ENCODE measurements around the gene CCDC85C. TPM values are rescaled to one million over a fixed set of nuclear protein-coding genes. Genes with fewer than 3 reads are reported as not detected.

CCDC85C gene
- total and polyA plus RNA-seq, 2 of the 8 experiments (the other 6 are each of a cell fraction or from before 2014, with no cell fraction given): 16.8 to 35.8 TPM

GRCh38 chr14:99604766-99605298, 825 bp upstream of the CCDC85C start:
- Histone ChIP-seq H2BK120ac (replicated peaks; ENCODE audit: low read depth, low read length) (no peak overlapping the region), H3K56ac (replicated peaks; ENCODE audit: insufficient read length, low read depth, low read length) (peak overlapping the region; percentile 88), H2AK5ac (ENCODE audit: low read depth, low read length) (no peak overlapping the region), H2BK15ac (ENCODE audit: low read length) (no peak overlapping the region), H3K79me2 (ENCODE audit: control insufficient read depth in 1 of 2, insufficient read depth in 2 of 2, low read length in 2 of 2) (peaks cover 6 to 29% of the 10 kb centered on the region in 2 experiments; a peak in 3 of 4 replicates), H3K14ac (ENCODE audit: insufficient read length) (no peak overlapping the region), H2BK12ac (ENCODE audit: low read depth, low read length) (peak overlapping the region; percentile 60; the same call in 1 of the 2 replicates), H3K9ac (replicated peaks in 1 of 4; ENCODE audit: extremely low read depth in 1 of 4, low read depth in 3 of 4, low read length in 3 of 4) (peak overlapping the region; percentile 41 to 65 (median 46)), H3K27ac (ENCODE audit: low read depth, low read length) (no peak overlapping the region), H3K79me1 (ENCODE audit: low read depth, low read length) (peaks cover 10% of the 10 kb centered on the region), H2BK20ac (ENCODE audit: low read length) (no peak overlapping the region), H3K18ac (ENCODE audit: extremely low read depth, low read length) (peak overlapping the region; percentile 85), H4K91ac (replicated peaks; ENCODE audit: insufficient read length, low read length) (peak overlapping the region; percentile 89), H3K9me3 (ENCODE audit: insufficient read depth in 2 of 2, low read depth in 1 of 2, low read length in 1 of 2) (peaks cover 0 to 3% of the 10 kb centered on the region in 2 experiments; a peak in 1 of 4 replicates), H2BK5ac (ENCODE audit: low read depth, low read length) (peak overlapping the region; percentile 77; the same call in 1 of the 2 replicates), H3K23me2 (ENCODE audit: low read depth, low read length) (peaks cover 20% of the 10 kb centered on the region), H2AFZ (ENCODE audit: low read length) (peak overlapping the region; percentile 1; the same call in 1 of the 2 replicates), H3K4ac (replicated peaks; ENCODE audit: insufficient read length, low read depth, low read length) (peak overlapping the region; percentile 60), H3K23ac (ENCODE audit: insufficient read length) (no peak overlapping the region), H4K8ac (ENCODE audit: extremely low read depth, insufficient read depth, low read length) (peak overlapping the region; percentile 90), H3K36me3 (ENCODE audit: control insufficient read depth in 2 of 4, insufficient read depth in 4 of 4, low read length in 3 of 4) (no peaks in the 10 kb centered on the region; a peak in 1 of 8 replicates), H3K4me3 (ENCODE audit: extremely low read depth in 1 of 4, insufficient read depth in 2 of 4, low read depth in 3 of 4, low read length in 4 of 4) (peak overlapping the region; percentile 76 to 87 (median 82)), H4K20me1 (replicated peaks in 1 of 2; ENCODE audit: control insufficient read depth in 1 of 2, insufficient read depth in 2 of 2, low read length in 2 of 2) (peaks cover 19 to 34% of the 10 kb centered on the region in 2 experiments), H3K4me1 (replicated peaks in 1 of 4; ENCODE audit: control insufficient read depth in 3 of 4, insufficient read depth in 4 of 4, low read length in 3 of 4) (peaks cover 4 to 27% (median 17%) of the 10 kb centered on the region in 4 experiments), H3K4me2 (ENCODE audit: insufficient read depth in 1 of 2, low read depth in 2 of 2, low read length in 2 of 2) (peak overlapping the region; percentile 96 to 98), H3K27me3 (replicated peaks in 1 of 4; ENCODE audit: control insufficient read depth in 3 of 4, extremely low read depth in 1 of 4, insufficient read depth in 3 of 4, low read length in 3 of 4) (peaks cover 9 to 34% (median 26%) of the 10 kb centered on the region in 4 experiments; a peak in 6 of 7 replicates), H4K5ac (ENCODE audit: insufficient read length, low read depth, low read length) (peak overlapping the region; percentile 97)
- ChIA-PET POLR2A (ENCODE audit: partially characterized antibody) (interaction anchor here (0.7 to 2.7 kb wide), 12 partner anchors 11 to 89 kb away, joined by 3 to 10 read pairs (median 4); no protein-coding TSS in a partner anchor), CTCF (ENCODE audit: partially characterized antibody) (interaction anchor here (0.6 to 6.4 kb wide), 10 partner anchors 11 to 87 kb away, joined by 3 to 37 read pairs (median 6); no protein-coding TSS in a partner anchor)
- FAIRE-seq (no peak), DNase-seq (ENCODE audit: low read depth in 1 of 2, low spot score in 2 of 2) (no peak)
- WGBS, 2 experiments (ENCODE audit: extremely low coverage in 1 of 2, insufficient coverage in 1 of 2, insufficient read length in 1 of 2, insufficient replicate concordance in 2 of 2, low coverage in 1 of 2, low lambda C conversion rate in 2 of 2, missing lambda C conversion rate in 1 of 2): 2% methylated on average over 37 of the region's 50 CpGs; no CpG with 5 or more reads in 1 of the 2 experiments
- TF ChIP-seq ASH2L (IDR thresholded peaks at IDR 0.05; ENCODE audit: low read length): peak; percentile 93
- 0 out of 2 replicates have a peak, but pooled peaks have one; percentile 14 for TF ChIP-seq GABPA (IDR thresholded peaks at IDR 0.05; ENCODE audit: borderline replicate concordance, insufficient read depth, low read length)
- peak; percentile 22; the same call in 1 of the 2 replicates for TF ChIP-seq MAX (IDR thresholded peaks at IDR 0.05)
- no peak; a peak in 1 of 4 replicates for TF ChIP-seq SIN3A (conservative IDR thresholded peaks at IDR 0.05 in 1 of 2, IDR thresholded peaks at IDR 0.05 in 1 of 2; ENCODE audit: low read depth in 1 of 2, low read length in 2 of 2)
- TF ChIP-seq BACH1 (IDR thresholded peaks at IDR 0.05; ENCODE audit: low read length): no peak
- TF ChIP-seq PHF8 (conservative IDR thresholded peaks at IDR 0.05; ENCODE audit: low read depth, low read length): peak; percentile 34
- peak; percentile 94; the same call in 1 of the 2 replicates for TF ChIP-seq RBBP5 (IDR thresholded peaks at IDR 0.05; ENCODE audit: borderline replicate concordance, low read depth, low read length)
- no peak for TF ChIP-seq YY1 (IDR thresholded peaks at IDR 0.05; ENCODE audit: low read depth, low read length)
- TF ChIP-seq SAP30 (IDR thresholded peaks at IDR 0.05; ENCODE audit: insufficient read depth, insufficient replicate concordance, low read length): no peak
- peak; percentile 96 for TF ChIP-seq KDM4A (IDR thresholded peaks at IDR 0.05; ENCODE audit: low read depth, low read length, severe bottlenecking)

Measured in H1 (cell line).